ENCODE data around the gene CABLES1.

DNA sequence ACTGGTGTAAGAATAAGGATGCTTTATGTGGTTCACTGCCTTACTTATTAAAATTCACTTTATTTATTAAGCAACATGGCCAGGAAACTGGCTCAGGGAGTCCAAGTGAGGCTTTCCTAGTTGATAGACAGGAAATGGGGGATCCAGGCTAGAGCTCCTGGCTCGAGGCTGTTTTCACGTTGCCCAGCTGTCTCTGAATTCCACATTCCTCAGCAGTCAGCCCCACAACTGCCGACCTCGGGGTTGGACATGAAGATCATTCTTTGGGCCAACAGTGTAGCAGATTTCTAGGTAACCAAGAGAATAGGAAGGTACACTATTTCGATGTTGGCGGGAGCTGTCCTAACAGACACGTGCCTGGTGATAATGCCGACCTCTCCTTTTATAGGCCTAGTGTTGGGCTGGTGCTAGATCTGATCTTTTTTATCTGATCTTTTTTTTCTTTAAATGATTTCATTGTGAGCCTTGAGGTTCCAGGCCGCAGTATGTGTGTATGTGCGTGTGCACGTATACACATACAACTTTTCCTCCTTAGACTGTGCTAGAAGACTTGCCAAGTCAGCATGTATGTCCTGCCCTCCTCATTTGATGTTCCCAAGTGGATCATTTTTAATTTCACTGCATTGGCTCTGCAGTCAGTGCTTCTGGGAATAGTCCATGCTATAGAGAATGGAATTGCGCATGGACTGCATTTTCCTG is 103.5 kb downstream of the CABLES1 start:
- TF ChIP-seq POLR2AphosphoS5 (IDR thresholded peaks at IDR 0.05; ENCODE audit: borderline replicate concordance, low read depth, low read length) (no peak), EZH2 (IDR thresholded peaks at IDR 0.05) (no peak)

Data from SK-N-MC (cell line).